GM18868 (cell line): ENCODE data around the gene KRTAP3-2.

Experiments used
- ATAC-seq: cut with Tn5 transposase; IDR thresholded peaks from one replicate; pipeline ENCODE4 v1.9.1; 2021; ENCODE audit warnings: mild to moderate bottlenecking, moderate library complexity; ENCODE audit not compliant: unreplicated experiment

Gene KRTAP3-2

GRCh38 chr17:41012326-41013120, 12.8 kb upstream of the KRTAP3-2 start:
- ATAC-seq, result no peak

GRCh38 chr17:41010441-41010840, 10.7 kb upstream of the KRTAP3-2 start:
- ATAC-seq, result no peak

- no peak for ATAC-seq
Observed at GRCh38 chr17:41009936-41010335, 10.2 kb upstream of the KRTAP3-2 start.

GRCh38 chr17:41009301-41009760, 9.6 kb upstream of the KRTAP3-2 start:
- no peak for ATAC-seq

GRCh38 chr17:41008811-41009210, 9.1 kb upstream of the KRTAP3-2 start, which contains the start of gene KRTAP3-1:
KRTAP3-1 (minus strand) TSS chr17:41009128; CDS start chr17:41009074, 54 bp downstream.
- ATAC-seq, result no peak

- no peak for ATAC-seq
Observed at GRCh38 chr17:41004397-41004796, 4.7 kb upstream of the KRTAP3-2 start.

GRCh38 chr17:41003926-41004325, 4.2 kb upstream of the KRTAP3-2 start:
- ATAC-seq, result no peak

- ATAC-seq, result no peak
Observed at GRCh38 chr17:41002814-41003213, 3.1 kb upstream of the KRTAP3-2 start.

GRCh38 chr17:41001795-41002194, 2.1 kb upstream of the KRTAP3-2 start:
- no peak for ATAC-seq

- ATAC-seq, result no peak
Observed at GRCh38 chr17:40997361-40997760, 2.3 kb downstream of the KRTAP3-2 start.

GRCh38 chr17:40996829-40997228, 2.9 kb downstream of the KRTAP3-2 start:
- ATAC-seq, result no peak

- ATAC-seq, result no peak
Observed at GRCh38 chr17:40995116-40995515, 4.6 kb downstream of the KRTAP3-2 start.

- ATAC-seq, result no peak
Observed at GRCh38 chr17:40993839-40994238, 5.9 kb downstream of the KRTAP3-2 start, which contains the start of gene KRTAP3-3. KRTAP3-3 (minus strand) TSS chr17:40994164; CDS start chr17:40994097, 67 bp downstream.

GRCh38 chr17:40993084-40993483, 6.6 kb downstream of the KRTAP3-2 start:
- no peak for ATAC-seq

GRCh38 chr17:40992666-40993065, 7.0 kb downstream of the KRTAP3-2 start:
- no peak for ATAC-seq

- no peak for ATAC-seq
Observed at GRCh38 chr17:40986920-40987319, 12.8 kb downstream of the KRTAP3-2 start.

GRCh38 chr17:40984226-40984625, 15.5 kb downstream of the KRTAP3-2 start, which contains the start of gene KRT40:
KRT40 (minus strand) TSS chr17:40984326; CDS start chr17:40984273, 53 bp downstream.
- ATAC-seq, result no peak

- ATAC-seq, result no peak
Observed at GRCh38 chr17:40981115-40981514, 18.6 kb downstream of the KRTAP3-2 start.

- no peak for ATAC-seq
Observed at GRCh38 chr17:40980596-40980995, 19.1 kb downstream of the KRTAP3-2 start.

- ATAC-seq, result no peak
Observed at GRCh38 chr17:40980117-40980516, 19.6 kb downstream of the KRTAP3-2 start.

- no peak for ATAC-seq
Observed at GRCh38 chr17:40978575-40979151, 21.0 kb downstream of the KRTAP3-2 start.

- no peak for ATAC-seq
Observed at GRCh38 chr17:40975516-40975915, 24.2 kb downstream of the KRTAP3-2 start.
